Midbrain (tissue), 1 donor: ENCODE data around the gene LAMC1.

Source experiments
- DNase-seq: peaks from one replicate; lab custom pipeline; 2025; lab: John Stamatoyannopoulos, UW

Gene LAMC1

DNA sequence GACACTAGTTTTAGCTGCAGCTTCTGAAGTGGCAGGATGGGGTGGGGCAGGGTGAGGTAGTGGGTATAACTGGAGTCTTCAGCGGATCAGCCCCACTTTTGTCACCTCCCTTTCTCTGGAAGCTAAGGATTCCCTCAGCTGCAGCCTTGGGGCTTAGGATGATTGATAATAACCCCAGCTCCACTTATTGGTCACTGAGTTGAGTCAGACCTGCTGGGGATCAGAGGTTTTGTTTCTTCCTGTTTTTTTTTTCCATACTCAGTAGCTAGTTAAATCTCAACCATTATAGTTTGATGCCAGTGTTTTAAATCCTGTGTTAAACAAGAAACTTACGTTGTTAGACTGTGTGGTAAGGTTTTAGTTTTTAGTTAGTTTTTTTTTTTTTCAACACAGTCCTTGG is 57.2 kb downstream of the LAMC1 start:
- no peak for DNase-seq

GRCh38 chr1:183081402-183082120 is 58.3 kb downstream of the LAMC1 start:
- no peak for DNase-seq

DNA sequence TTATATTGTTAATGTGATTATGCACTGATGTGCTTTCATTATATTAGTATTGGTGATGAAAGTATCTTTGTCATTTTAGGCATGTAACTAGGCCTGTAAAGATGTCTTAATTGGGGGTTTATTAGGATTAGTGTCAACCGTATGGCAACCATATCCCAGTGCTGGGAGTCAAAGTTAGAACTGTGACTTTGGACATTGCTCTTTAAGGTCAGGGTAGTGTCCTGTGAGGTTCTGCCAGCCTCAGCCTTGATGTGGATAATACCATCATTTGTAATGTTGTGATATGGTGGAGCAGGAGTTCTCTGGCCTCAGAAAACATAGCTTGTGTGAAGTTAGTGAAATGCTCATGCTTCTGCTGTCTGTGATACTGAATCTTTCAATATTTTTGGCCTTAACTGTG is 59.4 kb downstream of the LAMC1 start:
- DNase-seq, result no peak

- DNase-seq, result no peak
Measured at GRCh38 chr1:183087001-183087400, 63.8 kb downstream of the LAMC1 start.

- no peak for DNase-seq
Measured at GRCh38 chr1:183089025-183089639, 65.9 kb downstream of the LAMC1 start.

GRCh38 chr1:183090391-183091006 is 67.3 kb downstream of the LAMC1 start:
- no peak for DNase-seq

GRCh38 chr1:183091181-183091580 is 68.0 kb downstream of the LAMC1 start:
- no peak for DNase-seq

DNA sequence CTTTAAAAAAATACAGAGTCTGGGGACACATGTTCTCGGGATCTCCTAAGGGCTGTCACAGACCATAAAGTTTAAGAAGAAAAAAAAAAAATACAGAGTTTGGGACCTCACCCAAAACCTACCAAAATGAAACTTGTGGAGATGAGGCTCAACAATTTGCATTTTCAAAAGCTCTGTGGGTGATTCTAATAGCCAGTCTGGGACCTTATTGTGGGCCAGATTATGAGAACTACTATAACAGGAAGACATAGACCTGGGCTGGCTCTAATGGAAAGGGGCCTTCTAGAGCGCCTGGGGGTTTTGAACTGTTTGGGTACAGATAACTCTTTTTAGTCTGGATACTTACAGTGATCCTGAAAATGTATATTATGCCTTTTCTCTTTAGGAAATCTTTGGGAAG is 69.1 kb downstream of the LAMC1 start:
- no peak for DNase-seq

GRCh38 chr1:183093066-183093668 is 69.9 kb downstream of the LAMC1 start:
- DNase-seq, result no peak

DNA sequence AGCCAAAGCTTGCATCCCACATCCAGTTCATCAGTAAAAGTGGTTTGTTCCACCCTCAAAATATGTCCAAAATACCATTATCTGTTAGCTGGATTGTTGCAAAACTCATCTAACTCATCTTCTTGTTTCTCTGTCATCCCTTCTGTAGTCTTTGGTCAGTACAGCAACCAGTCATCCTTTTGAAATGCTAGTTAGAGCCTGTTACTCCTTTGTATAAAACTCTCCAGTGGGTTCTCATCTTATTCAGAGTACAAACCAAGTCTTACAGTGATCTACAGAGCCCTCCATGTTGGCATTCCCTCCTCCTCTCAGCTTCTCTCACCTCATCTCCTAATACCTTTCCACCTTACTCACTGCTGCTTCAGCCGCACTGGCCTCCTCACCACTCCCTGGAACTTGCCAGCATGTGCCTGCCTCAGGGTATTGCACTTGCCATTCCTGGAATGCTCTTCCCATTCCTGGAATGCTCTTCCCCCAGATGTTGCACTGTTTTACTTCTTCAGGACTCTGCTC is 70.6 kb downstream of the LAMC1 start:
- DNase-seq, result no peak

DNA sequence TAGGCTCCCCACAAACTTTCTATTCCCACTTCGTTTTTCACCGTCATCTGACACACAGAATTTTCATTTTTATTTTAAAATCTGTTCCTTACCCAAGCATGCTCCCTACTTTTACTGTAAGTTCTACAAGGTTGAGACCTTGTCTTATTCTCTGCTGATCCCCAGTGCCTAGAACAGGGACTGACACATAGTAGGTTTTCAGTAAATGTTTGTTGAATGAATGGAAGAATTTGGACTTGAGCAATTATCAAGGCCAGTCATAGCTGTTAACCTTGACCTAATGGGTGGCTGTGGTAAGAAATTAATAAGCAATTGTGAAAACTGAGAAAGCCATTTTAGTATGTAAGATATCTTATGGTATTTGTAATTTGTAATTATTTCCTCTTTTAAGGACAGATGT is 71.1 kb downstream of the LAMC1 start:
- DNase-seq, result no peak

GRCh38 chr1:183096351-183096750 is 73.1 kb downstream of the LAMC1 start:
- DNase-seq, result no peak

DNA sequence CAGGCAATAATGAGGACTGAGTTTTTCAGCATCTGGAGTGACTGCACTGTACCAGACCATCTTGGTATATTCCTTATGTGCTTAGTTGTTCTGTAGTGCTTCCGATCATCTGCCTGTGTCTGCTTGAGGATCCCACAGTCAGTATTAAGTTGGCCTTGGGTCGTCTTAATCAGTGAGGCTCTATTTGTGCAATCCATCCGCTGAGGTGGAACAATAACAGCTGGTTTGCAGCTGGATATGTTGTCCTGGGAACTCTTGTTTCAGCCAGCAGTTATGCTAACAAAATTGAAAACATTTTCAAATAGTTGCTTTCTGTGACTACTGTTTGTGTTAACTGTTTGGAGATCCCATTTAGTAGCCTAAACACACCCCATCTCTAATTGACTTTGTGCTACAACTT is 73.7 kb downstream of the LAMC1 start:
- no peak for DNase-seq

DNA sequence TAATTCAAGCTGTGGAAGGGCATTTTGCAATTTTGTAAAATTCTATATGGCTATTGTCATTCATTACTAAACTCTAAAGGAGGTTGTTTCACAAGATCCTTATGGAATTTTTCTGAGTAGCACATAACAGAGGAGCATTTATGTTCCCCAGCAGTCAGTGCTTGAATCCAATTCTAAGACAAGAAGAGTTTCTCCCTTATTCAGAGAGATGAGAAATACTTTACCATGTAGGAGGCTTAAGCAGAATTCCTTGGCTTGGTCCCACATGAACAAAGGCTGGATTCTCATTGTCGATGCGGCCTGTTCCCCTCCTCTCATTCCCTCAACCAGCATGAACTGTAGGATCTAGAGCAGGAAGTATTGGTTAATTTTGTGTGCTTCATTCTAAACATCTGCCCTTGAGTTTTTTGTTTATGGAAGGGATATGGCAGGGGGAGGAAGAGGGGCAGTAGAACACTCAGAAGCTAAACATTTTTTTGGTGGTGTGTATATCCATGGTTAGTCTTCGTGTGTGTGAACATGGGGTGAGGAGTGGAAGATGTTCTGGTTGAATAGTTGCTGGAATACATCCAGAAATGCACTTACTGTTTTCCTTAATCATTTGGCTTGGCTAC is 74.3 kb downstream of the LAMC1 start:
- DNase-seq, result no peak

DNA sequence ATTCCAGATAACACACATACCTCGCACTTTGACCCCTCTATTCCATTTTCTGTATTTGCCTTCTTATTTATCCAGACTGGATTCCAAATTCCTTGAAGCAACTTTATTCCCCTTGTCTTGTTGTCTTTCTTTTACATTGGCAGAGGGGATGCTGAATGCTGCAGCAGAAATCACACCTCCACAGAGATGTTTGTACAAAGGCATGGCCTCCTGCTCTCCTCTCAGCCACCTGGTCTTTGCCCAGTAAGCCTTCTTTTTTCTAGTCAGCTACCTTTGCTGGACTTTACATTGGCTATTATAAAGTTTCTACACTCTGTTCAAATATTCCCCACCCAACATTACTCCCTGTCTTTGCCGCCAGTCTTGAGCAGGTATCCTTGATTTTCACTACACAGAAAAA is 75.1 kb downstream of the LAMC1 start:
- DNase-seq, result no peak

DNA sequence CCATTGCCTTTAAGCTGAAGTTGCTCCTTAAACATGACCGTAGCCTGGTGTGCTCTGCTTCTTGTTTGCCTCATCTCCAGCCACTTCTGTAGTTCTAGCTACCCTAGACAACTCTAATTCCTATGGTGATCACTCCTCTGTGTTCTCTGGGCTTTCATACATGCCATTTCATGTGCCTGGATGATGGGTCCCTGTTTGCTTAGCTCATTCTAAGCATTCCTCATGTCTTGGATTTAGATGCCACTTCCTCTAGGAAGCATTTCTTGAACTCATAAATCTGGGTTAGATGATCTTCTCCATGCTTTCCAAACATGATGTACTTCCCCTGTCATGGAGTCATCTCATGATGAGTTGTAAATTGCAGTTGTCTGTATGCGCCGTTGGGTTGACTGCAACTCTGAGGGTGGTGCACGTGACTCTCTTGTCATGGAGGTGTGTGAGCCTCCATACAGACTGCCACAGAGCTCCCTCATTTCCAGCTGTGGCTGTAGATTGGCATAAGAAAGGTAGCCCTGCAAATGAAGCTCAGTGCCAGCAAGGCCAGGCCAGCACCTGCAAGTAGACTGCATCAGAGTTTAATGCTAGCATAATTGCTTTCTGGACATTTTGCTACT is 77.2 kb downstream of the LAMC1 start:
- no peak for DNase-seq

- no peak for DNase-seq
Measured at GRCh38 chr1:183101081-183101480, 77.9 kb downstream of the LAMC1 start.

DNA sequence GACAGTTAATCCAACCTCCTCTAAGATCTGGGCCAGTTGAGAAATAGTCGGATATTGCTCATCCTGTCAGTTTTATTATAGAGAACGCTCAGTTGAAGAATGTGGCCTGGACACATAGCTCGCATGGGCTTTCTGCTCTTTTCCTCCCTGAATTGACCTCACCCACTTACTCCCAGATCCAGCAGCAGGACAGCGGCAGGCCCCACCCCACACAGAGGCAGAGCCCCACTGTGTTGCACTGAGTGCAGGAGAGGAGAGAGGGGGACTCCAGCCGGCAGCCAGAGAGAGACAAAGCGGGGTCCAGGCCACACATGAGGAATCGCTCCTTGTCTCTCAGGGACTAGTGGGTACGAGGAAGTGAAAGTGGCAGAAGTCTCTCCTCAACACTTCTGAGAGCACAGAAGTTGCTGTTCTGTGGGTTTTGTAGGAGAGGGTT is 78.6 kb downstream of the LAMC1 start:
- no peak for DNase-seq

DNA sequence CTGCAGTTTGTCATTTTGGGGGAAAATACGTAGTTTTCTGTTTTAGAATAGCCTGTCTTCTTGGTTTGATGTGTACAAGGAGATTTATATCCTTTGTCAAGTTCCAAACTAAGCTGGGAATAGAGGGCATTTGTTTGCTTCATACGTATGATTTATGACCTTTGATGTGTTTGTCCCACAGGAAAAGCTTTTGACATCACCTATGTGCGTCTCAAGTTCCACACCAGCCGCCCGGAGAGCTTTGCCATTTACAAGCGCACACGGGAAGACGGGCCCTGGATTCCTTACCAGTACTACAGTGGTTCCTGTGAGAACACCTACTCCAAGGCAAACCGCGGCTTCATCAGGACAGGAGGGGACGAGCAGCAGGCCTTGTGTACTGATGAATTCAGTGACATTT is 79.9 kb downstream of the LAMC1 start:
- DNase-seq, result no peak

- no peak for DNase-seq
Measured at GRCh38 chr1:183103577-183103976, 80.4 kb downstream of the LAMC1 start.

GRCh38 chr1:183105449-183105848 is 82.2 kb downstream of the LAMC1 start:
- DNase-seq, result no peak

- no peak for DNase-seq
Measured at GRCh38 chr1:183106166-183106565, 82.9 kb downstream of the LAMC1 start.
